HEK293 (cell line): ENCODE measurements around the gene HCFC1.
A peak's percentile ranks its signal among the peaks of the same experiment; 100 is the strongest.

Experiments
- CTCF ChIA-PET: fragments of 350-600 bp; formaldehyde crosslinking; extraction: SDS; loops from one replicate; lab custom pipeline; 2021; ENCODE audit warnings: antibody characterized with exemption; lab: Yijun Ruan, JAX
- POLR2A ChIA-PET: fragments of 300-600 bp; formaldehyde crosslinking; extraction: SDS; loops from one replicate; lab custom pipeline; 2020; ENCODE audit warnings: antibody characterized with exemption, inconsistent platforms; lab: Yijun Ruan, JAX
- H3K27ac ChIP-seq: fragments of 200-500 bp; sonication (Bioruptor generic); 2 replicates; pipeline ENCODE4 v1.5.1; 2014; ENCODE audit warnings: low read depth, low read length, control low read depth, inconsistent platforms; ENCODE audit errors: extremely low read depth
- H3K36me3 ChIP-seq, 2 experiments: fragments of 200-500 bp in 1 of 2; sonication (Bioruptor generic) in 1 of 2; 1 replicate in 1 of 2; 2 replicates in 1 of 2; pipeline ENCODE4 v1.5.1; 2014 to 2017; ENCODE audit warnings: inconsistent platforms in 2 of 2, low read length in 2 of 2; ENCODE audit not compliant: control insufficient read depth in 2 of 2, insufficient read depth in 1 of 2
- H3K4me1 ChIP-seq: fragments of 200-500 bp; sonication (Bioruptor generic); 2 replicates; pipeline ENCODE4 v1.5.1; 2014; ENCODE audit warnings: mild to moderate bottlenecking, low read length, inconsistent platforms; ENCODE audit not compliant: control insufficient read depth, insufficient read depth
- H3K4me3 ChIP-seq: 2 replicates; pipeline ENCODE4 v1.5.1; 2011; ENCODE audit warnings: low read depth, mild to moderate bottlenecking, control low read depth, low read length, moderate library complexity
- H3K9me3 ChIP-seq: fragments of 200-500 bp; sonication (Bioruptor generic); 2 replicates; pipeline ENCODE4 v1.5.1; 2014; ENCODE audit warnings: low read depth, low read length, inconsistent platforms; ENCODE audit not compliant: control insufficient read depth, insufficient read depth
- BCL6B ChIP-seq: fragments of 450-650 bp; formaldehyde crosslinking; IDR thresholded peaks from 2 replicates; pipeline ENCODE4 v1.5.1; 2017; ENCODE audit warnings: missing biosample characterization, missing genetic modification characterization
- KLF16 ChIP-seq: fragments of 450-650 bp; formaldehyde crosslinking; IDR thresholded peaks from 2 replicates; pipeline ENCODE4 v1.5.1; 2017; ENCODE audit warnings: missing biosample characterization, missing genetic modification characterization
- KLF17 ChIP-seq: fragments of 450-650 bp; formaldehyde crosslinking; IDR thresholded peaks from 2 replicates; pipeline ENCODE4 v1.5.1; 2016; ENCODE audit warnings: missing biosample characterization, missing genetic modification characterization
- PRDM10 ChIP-seq: fragments of 450-650 bp; formaldehyde crosslinking; IDR thresholded peaks from 2 replicates; pipeline ENCODE4 v1.5.1; 2016; ENCODE audit warnings: missing biosample characterization, missing genetic modification characterization
- SCRT2 ChIP-seq: fragments of 450-650 bp; formaldehyde crosslinking; IDR thresholded peaks from 2 replicates; pipeline ENCODE4 v1.5.1; 2016; ENCODE audit warnings: missing biosample characterization, missing genetic modification characterization
- ZBTB21 ChIP-seq: fragments of 450-650 bp; formaldehyde crosslinking; IDR thresholded peaks from 2 replicates; pipeline ENCODE4 v1.5.1; 2017; ENCODE audit warnings: missing biosample characterization, missing genetic modification characterization
- ZBTB8A ChIP-seq: fragments of 450-650 bp; formaldehyde crosslinking; IDR thresholded peaks from 2 replicates; pipeline ENCODE4 v1.5.1; 2016; ENCODE audit warnings: missing biosample characterization, missing genetic modification characterization
- ZNF174 ChIP-seq: fragments of 450-650 bp; formaldehyde crosslinking; IDR thresholded peaks from 2 replicates; pipeline ENCODE4 v1.5.0; 2017; ENCODE audit warnings: missing biosample characterization, mild to moderate bottlenecking, missing genetic modification characterization
- ZNF18 ChIP-seq: fragments of 450-650 bp; formaldehyde crosslinking; IDR thresholded peaks from 2 replicates; pipeline ENCODE4 v1.5.1; 2016; ENCODE audit warnings: missing biosample characterization, missing genetic modification characterization
- ZNF292 ChIP-seq: fragments of 450-650 bp; formaldehyde crosslinking; IDR thresholded peaks from 2 replicates; pipeline ENCODE4 v1.5.1; 2016; ENCODE audit warnings: low read depth, missing biosample characterization, missing genetic modification characterization, borderline replicate concordance
- ZNF311 ChIP-seq: fragments of 450-650 bp; formaldehyde crosslinking; IDR thresholded peaks from 2 replicates; pipeline ENCODE4 v1.5.1; 2017; ENCODE audit warnings: missing biosample characterization, missing genetic modification characterization, borderline replicate concordance
- ZNF335 ChIP-seq: fragments of 450-650 bp; formaldehyde crosslinking; conservative IDR thresholded peaks from 2 replicates; pipeline ENCODE4 v1.5.1; 2016; ENCODE audit warnings: missing biosample characterization, missing genetic modification characterization
- ZNF426 ChIP-seq: fragments of 450-650 bp; formaldehyde crosslinking; IDR thresholded peaks from 2 replicates; pipeline ENCODE4 v1.5.1; 2017; ENCODE audit warnings: missing biosample characterization, missing genetic modification characterization, mild to moderate bottlenecking, inconsistent platforms, moderate library complexity
- ZNF433 ChIP-seq: fragments of 450-650 bp; formaldehyde crosslinking; IDR thresholded peaks from 2 replicates; pipeline ENCODE4 v1.5.1; 2016; ENCODE audit warnings: missing biosample characterization, missing genetic modification characterization, low read depth
- ZNF76 ChIP-seq: fragments of 450-650 bp; formaldehyde crosslinking; IDR thresholded peaks from 2 replicates; pipeline ENCODE4; 2016; ENCODE audit warnings: low read depth, missing biosample characterization, missing genetic modification characterization, borderline replicate concordance
- ZNF843 ChIP-seq: fragments of 450-650 bp; formaldehyde crosslinking; IDR thresholded peaks from 2 replicates; pipeline ENCODE4 v1.5.1; 2016; ENCODE audit warnings: missing biosample characterization, missing genetic modification characterization
- ZSCAN30 ChIP-seq: fragments of 450-650 bp; IDR thresholded peaks from 2 replicates; pipeline ENCODE4 v1.5.1; 2018; ENCODE audit warnings: missing biosample characterization, mild to moderate bottlenecking, missing genetic modification characterization, moderate library complexity
- TF ChIP-seq, protein P1 (sequence below): fragments of 450-650 bp; formaldehyde crosslinking; IDR thresholded peaks from 2 replicates; pipeline ENCODE4 v1.5.1; 2017; ENCODE audit warnings: missing biosample characterization, mild to moderate bottlenecking, missing genetic modification characterization, moderate library complexity
- TF ChIP-seq, protein P2 (sequence below): fragments of 450-650 bp; formaldehyde crosslinking; IDR thresholded peaks from 2 replicates; pipeline ENCODE4 v1.5.1; 2016; ENCODE audit warnings: missing biosample characterization, missing genetic modification characterization

Gene HCFC1

GRCh38 chrX:153965406-153965805 is 6.2 kb downstream of the HCFC1 start (continued):
- TF ChIP-seq KLF17 (tag by site-specific recombination), result no peak
- no peak for TF ChIP-seq ZNF843 (tag by site-specific recombination)

GRCh38 chrX:153964105-153964504 is 7.5 kb downstream of the HCFC1 start:
- ChIA-PET CTCF (interaction anchor here (1.0 to 1.9 kb wide), 4 partner anchors 10 to 17 kb away, joined by 3 to 5 read pairs (median 3); no protein-coding TSS in a partner anchor), POLR2A (interaction anchor here (1.9 kb wide), 1 partner anchor 36 kb away, joined by 5 read pairs; no protein-coding TSS in a partner anchor)
- 0 out of 2 replicates have a peak, but pooled peaks have one; percentile 26 for TF ChIP-seq ZBTB8A
- TF ChIP-seq BCL6B (tag by site-specific recombination), result no peak
- H3K27ac ChIP-seq, result no peak overlapping the region
- peaks cover 28 to 91% of the 10 kb centered on the region in 2 experiments for H3K36me3 ChIP-seq
- H3K9me3 ChIP-seq, result no peaks in the 10 kb centered on the region
- H3K4me3 ChIP-seq, result no peak overlapping the region
- peaks cover 4% of the 10 kb centered on the region; the same call in 1 of the 2 replicates for H3K4me1 ChIP-seq

DNA sequence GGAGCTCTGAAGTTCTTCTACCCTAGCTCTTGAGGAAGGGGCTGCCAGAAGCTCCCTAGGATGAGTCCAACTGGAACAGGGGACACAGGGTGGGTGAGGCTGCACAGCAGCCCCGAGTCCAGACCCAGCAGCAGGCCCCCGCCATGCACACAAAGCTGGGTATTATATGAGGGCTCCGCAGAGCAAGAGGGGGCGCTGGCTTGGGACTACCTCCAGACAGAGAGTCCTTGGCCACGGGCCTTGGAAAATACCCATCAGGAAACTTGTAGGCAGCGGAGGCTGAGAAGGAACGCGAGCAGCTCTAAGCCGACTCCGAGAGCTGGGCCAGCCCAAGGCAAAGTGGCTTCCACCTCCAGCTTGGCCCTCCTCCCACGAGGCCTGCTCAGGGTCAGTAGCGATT is 8.1 kb downstream of the HCFC1 start:
- ChIA-PET POLR2A (interaction anchor here (0.5 to 1.9 kb wide), 4 partner anchors 11 to 618 kb away, joined by 3 to 5 read pairs (median 4); no protein-coding TSS in a partner anchor), CTCF (interaction anchor here (0.6 to 1.9 kb wide), 6 partner anchors 10 to 40 kb away, joined by 3 to 9 read pairs (median 3); no protein-coding TSS in a partner anchor)
- Histone ChIP-seq H3K9me3 (no peaks in the 10 kb centered on the region), H3K36me3 (peaks cover 28 to 95% of the 10 kb centered on the region in 2 experiments), H3K4me1 (peaks cover 4% of the 10 kb centered on the region; the same call in 1 of the 2 replicates), H3K27ac (no peak overlapping the region), H3K4me3 (no peak overlapping the region)
- TF ChIP-seq ZNF18 (tag by site-specific recombination), result no peak
- no peak for TF ChIP-seq SCRT2
- TF ChIP-seq ZNF174 (tag by site-specific recombination), result no peak
- TF ChIP-seq, protein P1, sequence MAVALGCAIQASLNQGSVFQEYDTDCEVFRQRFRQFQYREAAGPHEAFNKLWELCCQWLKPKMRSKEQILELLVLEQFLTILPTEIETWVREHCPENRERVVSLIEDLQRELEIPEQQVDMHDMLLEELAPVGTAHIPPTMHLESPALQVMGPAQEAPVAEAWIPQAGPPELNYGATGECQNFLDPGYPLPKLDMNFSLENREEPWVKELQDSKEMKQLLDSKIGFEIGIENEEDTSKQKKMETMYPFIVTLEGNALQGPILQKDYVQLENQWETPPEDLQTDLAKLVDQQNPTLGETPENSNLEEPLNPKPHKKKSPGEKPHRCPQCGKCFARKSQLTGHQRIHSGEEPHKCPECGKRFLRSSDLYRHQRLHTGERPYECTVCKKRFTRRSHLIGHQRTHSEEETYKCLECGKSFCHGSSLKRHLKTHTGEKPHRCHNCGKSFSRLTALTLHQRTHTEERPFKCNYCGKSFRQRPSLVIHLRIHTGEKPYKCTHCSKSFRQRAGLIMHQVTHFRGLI (tag by site-specific recombination), result no peak
- TF ChIP-seq, protein P2, sequence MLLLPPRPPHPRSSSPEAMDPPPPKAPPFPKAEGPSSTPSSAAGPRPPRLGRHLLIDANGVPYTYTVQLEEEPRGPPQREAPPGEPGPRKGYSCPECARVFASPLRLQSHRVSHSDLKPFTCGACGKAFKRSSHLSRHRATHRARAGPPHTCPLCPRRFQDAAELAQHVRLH (tag by site-specific recombination), result no peak
- TF ChIP-seq KLF16 (tag by site-specific recombination), result no peak
- no peak for TF ChIP-seq ZSCAN30 (tag by site-specific recombination)
- TF ChIP-seq ZNF335 (tag by site-specific recombination), result no peak
- TF ChIP-seq ZNF311, result no peak
- no peak for TF ChIP-seq PRDM10 (tag by site-specific recombination)
- no peak for TF ChIP-seq ZNF433
- TF ChIP-seq ZNF426 (tag by site-specific recombination), result no peak
- no peak for TF ChIP-seq ZBTB21 (tag by site-specific recombination)
- no peak for TF ChIP-seq ZNF76 (tag by site-specific recombination)
- no peak for TF ChIP-seq ZNF292 (tag by site-specific recombination)
